Measurements from ENCODE around the gene TPK1.

DNA sequence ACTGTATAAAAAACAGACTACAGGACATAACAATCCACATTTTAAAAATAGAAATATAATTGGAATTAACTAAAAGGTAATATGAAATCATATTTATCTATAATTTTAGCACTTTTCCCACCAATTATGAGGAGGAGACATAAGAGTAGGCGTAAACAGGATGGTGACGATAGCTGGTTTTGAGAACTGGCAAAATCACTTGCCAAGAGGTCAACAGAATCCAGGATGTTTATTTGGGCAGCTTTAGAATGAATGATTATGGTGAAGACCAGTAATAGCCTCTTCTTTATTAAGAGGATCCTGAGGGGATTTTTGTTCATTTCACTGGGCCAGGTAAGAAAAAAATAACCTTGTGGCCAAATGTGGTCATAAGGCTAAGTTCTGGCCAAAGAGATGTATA lies 67.2 kb downstream of the TPK1 start:
- TF ChIP-seq, protein P1, sequence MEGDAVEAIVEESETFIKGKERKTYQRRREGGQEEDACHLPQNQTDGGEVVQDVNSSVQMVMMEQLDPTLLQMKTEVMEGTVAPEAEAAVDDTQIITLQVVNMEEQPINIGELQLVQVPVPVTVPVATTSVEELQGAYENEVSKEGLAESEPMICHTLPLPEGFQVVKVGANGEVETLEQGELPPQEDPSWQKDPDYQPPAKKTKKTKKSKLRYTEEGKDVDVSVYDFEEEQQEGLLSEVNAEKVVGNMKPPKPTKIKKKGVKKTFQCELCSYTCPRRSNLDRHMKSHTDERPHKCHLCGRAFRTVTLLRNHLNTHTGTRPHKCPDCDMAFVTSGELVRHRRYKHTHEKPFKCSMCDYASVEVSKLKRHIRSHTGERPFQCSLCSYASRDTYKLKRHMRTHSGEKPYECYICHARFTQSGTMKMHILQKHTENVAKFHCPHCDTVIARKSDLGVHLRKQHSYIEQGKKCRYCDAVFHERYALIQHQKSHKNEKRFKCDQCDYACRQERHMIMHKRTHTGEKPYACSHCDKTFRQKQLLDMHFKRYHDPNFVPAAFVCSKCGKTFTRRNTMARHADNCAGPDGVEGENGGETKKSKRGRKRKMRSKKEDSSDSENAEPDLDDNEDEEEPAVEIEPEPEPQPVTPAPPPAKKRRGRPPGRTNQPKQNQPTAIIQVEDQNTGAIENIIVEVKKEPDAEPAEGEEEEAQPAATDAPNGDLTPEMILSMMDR (IDR thresholded peaks at IDR 0.05; ENCODE audit: insufficient read depth, low read depth, low read length): no peak
- no peak for TF ChIP-seq EZH2 (IDR thresholded peaks at IDR 0.05; ENCODE audit: insufficient read depth, low read length)

Data from astrocyte (in vitro differentiated cells and primary cell).